ENCODE data around the gene ZSWIM6.

The ZSWIM6 gene

DNA sequence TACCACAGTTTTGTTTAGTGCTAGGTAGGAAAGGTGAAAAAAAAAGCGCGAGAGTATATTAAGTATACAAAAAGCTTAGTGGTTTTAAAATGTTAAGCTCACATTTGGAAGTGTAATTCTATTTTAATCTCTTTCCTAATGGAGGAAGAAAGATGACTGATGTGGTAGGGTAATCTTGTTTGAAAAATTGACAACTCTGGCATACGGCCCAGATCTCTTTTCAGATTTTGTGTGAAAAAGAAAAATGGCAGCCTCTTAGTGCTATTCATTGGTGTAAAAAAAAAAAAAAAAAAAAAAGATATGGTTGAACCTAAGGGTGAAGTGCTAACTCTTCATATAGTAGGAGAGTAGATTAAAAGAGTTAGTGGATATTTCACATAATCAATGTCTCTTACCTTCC lies 108.0 kb downstream of the ZSWIM6 start:
- Histone ChIP-seq H3K4me3 (ENCODE audit: low read depth, low read length, poor library complexity, severe bottlenecking) (no peak overlapping the region), H3F3A (ENCODE audit: insufficient read depth, low read length) (no peaks in the 10 kb centered on the region), H3K27me3 (ENCODE audit: insufficient read depth, low read length) (no peaks in the 10 kb centered on the region), H3K4me1 (ENCODE audit: insufficient read depth, low read length, severe bottlenecking) (no peaks in the 10 kb centered on the region), H4K20me1 (ENCODE audit: insufficient read depth, low read length) (no peaks in the 10 kb centered on the region), H2AFZ (ENCODE audit: low read length) (no peak overlapping the region), H3K27ac (ENCODE audit: low read depth, low read length, poor library complexity, severe bottlenecking) (no peak overlapping the region), H3K9ac (ENCODE audit: low read length) (no peak overlapping the region), H3K36me3 (ENCODE audit: insufficient read depth, low read length) (no peaks in the 10 kb centered on the region), H3K9me2 (ENCODE audit: low read depth, low read length) (no peaks in the 10 kb centered on the region), H3K9me3 (ENCODE audit: low read length) (peaks cover 13% of the 10 kb centered on the region), H3K79me2 (ENCODE audit: insufficient read depth, low read length) (no peaks in the 10 kb centered on the region), H3K4me2 (ENCODE audit: low read length) (no peak overlapping the region)
- no peak for TF ChIP-seq EZH2 (IDR thresholded peaks at IDR 0.05; ENCODE audit: borderline replicate concordance, low read length)
- TF ChIP-seq CTCF (IDR thresholded peaks at IDR 0.05; ENCODE audit: low read length) = no peak

DNA sequence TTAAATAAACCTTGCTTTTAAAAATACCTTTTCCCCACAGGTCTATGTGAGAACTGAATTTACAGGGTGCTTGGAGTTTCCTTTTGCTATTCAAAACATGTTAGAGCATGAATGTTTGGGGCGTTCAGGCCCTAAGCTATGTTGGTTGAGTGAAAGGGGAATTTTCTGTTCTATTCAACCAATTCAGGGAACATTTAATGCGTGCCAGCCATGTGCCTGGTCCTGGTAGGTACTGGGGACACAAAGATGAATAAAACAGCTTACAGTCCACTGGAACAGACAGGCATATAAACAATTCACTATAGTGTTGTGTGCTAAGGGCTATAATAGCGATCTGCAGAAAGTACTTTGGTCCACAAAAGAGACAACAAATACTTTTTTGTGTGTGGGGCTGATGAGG lies 108.5 kb downstream of the ZSWIM6 start:
- Histone ChIP-seq H3K9me2 (ENCODE audit: low read depth, low read length) (no peaks in the 10 kb centered on the region), H3K36me3 (ENCODE audit: insufficient read depth, low read length) (no peaks in the 10 kb centered on the region), H3K9ac (ENCODE audit: low read length) (no peak overlapping the region), H4K20me1 (ENCODE audit: insufficient read depth, low read length) (no peaks in the 10 kb centered on the region), H3K9me3 (ENCODE audit: low read length) (peaks cover 13% of the 10 kb centered on the region), H3K79me2 (ENCODE audit: insufficient read depth, low read length) (no peaks in the 10 kb centered on the region), H3F3A (ENCODE audit: insufficient read depth, low read length) (no peaks in the 10 kb centered on the region), H3K4me2 (ENCODE audit: low read length) (no peak overlapping the region), H3K27me3 (ENCODE audit: insufficient read depth, low read length) (no peaks in the 10 kb centered on the region), H3K4me1 (ENCODE audit: insufficient read depth, low read length, severe bottlenecking) (no peaks in the 10 kb centered on the region), H2AFZ (ENCODE audit: low read length) (no peak overlapping the region), H3K27ac (ENCODE audit: low read depth, low read length, poor library complexity, severe bottlenecking) (no peak overlapping the region), H3K4me3 (ENCODE audit: low read depth, low read length, poor library complexity, severe bottlenecking) (no peak overlapping the region)
- TF ChIP-seq CTCF (IDR thresholded peaks at IDR 0.05; ENCODE audit: low read length) (no peak), EZH2 (IDR thresholded peaks at IDR 0.05; ENCODE audit: borderline replicate concordance, low read length) (no peak)

DNA sequence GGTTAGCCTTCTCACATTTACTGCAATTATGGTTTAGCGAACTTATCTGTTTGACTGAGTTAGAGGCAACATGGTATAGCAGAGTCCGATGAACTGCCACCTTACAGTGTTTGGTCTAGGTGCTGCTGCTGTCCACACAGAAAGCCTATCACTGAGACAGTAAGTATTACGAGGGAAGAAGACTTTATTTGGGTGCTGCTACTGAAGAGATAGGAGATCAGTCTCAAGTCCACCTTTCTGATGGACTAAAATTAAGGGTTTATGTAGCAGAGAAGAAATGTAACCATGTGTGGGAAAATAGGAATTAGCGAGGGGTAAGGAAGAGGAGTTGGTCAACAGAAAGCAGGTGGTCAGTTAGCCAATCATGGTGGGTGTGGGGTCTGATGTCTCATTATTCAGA lies 109.7 kb downstream of the ZSWIM6 start:
- Histone ChIP-seq H2AFZ (ENCODE audit: low read length) (no peak overlapping the region), H4K20me1 (ENCODE audit: insufficient read depth, low read length) (no peaks in the 10 kb centered on the region), H3F3A (ENCODE audit: insufficient read depth, low read length) (no peaks in the 10 kb centered on the region), H3K79me2 (ENCODE audit: insufficient read depth, low read length) (no peaks in the 10 kb centered on the region), H3K4me3 (ENCODE audit: low read depth, low read length, poor library complexity, severe bottlenecking) (no peak overlapping the region), H3K4me1 (ENCODE audit: insufficient read depth, low read length, severe bottlenecking) (no peaks in the 10 kb centered on the region), H3K27me3 (ENCODE audit: insufficient read depth, low read length) (no peaks in the 10 kb centered on the region), H3K9ac (ENCODE audit: low read length) (no peak overlapping the region), H3K9me2 (ENCODE audit: low read depth, low read length) (no peaks in the 10 kb centered on the region), H3K36me3 (ENCODE audit: insufficient read depth, low read length) (no peaks in the 10 kb centered on the region), H3K4me2 (ENCODE audit: low read length) (no peak overlapping the region), H3K27ac (ENCODE audit: low read depth, low read length, poor library complexity, severe bottlenecking) (no peak overlapping the region), H3K9me3 (ENCODE audit: low read length) (peaks cover 13% of the 10 kb centered on the region)
- no peak for TF ChIP-seq EZH2 (IDR thresholded peaks at IDR 0.05; ENCODE audit: borderline replicate concordance, low read length)
- no peak for TF ChIP-seq CTCF (IDR thresholded peaks at IDR 0.05; ENCODE audit: low read length)
